GM21619 (cell line): Measurements from ENCODE around the gene GSG1L.

Experiments
- ATAC-seq: cut with Tn5 transposase; IDR thresholded peaks from one replicate; pipeline ENCODE4 v1.9.1; 2021; ENCODE audit not compliant: unreplicated experiment

The GSG1L gene

DNA sequence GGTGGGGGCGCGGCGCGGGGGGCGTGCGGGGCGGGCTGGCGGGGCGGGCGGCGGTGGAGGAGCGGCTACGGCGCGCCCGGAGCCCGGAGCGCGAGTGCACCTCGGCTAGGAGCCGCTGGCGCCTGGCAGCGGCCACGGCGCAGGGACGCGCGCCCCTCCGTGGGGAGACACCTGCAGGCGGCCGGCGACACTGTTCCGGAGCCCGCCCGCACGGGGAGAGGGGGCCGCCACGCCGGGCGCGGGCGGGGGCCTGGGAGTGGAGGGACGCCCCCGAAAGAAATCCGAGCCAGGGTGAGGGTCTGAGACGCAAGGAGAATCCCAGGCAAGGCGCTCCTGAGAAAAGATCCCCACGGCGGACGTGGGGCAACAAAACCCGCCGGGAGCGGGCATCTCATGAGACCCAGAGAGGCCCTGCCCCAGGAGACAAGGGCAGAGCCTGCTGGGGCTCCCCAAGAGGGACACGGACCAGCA lies at the start of gene GSG1L:
Gene GSG1L (minus strand): TSS at position 124 of the 471 bp plus-strand sequence. CDS start 290 bp downstream, outside the sequence.
- no peak for ATAC-seq

DNA sequence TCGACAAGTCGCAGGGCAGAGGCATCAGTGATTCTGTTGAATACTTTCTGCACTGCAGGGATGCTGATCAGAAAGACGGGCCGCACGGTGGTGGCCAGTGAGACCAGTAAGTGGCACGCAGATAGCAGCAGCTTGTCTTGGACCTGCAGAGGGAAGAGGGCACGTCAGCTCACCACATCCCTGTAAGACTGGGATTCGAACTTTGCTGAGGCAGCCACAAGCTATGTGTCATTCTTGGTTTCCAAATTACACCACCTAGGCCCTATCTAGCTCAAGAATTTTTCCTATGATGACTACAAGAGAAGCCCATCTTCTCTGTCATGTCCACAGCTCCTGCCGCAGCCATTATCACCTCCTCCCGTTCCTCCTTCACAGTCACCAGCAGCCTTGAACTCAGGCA lies 49.4 kb upstream of the GSG1L start:
- no peak for ATAC-seq

GRCh38 chr16:28110977-28111376 lies 47.5 kb upstream of the GSG1L start:
- no peak for ATAC-seq

DNA sequence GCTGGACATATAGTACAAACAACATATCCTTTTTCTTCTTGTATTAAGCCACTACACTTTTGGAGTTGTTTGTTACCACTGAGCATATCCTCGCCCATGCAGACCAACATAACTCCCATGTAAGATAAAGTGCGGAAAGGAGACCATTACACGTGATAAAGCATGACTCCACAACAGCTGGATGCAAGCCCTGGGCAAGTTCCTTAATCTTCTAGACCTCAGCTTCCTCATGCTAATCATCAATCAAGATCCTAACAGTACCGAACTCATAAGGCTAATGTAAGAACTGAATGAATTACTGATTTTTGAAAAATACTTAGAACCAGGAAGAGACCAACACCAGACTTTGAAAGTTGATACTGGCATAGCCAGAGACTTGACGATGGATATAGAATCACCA lies 47.0 kb upstream of the GSG1L start:
- ATAC-seq: no peak

GRCh38 chr16:28110074-28110473 lies 46.6 kb upstream of the GSG1L start:
- no peak for ATAC-seq

- ATAC-seq: no peak
Measured at GRCh38 chr16:28108590-28109247, 45.2 kb upstream of the GSG1L start.

- ATAC-seq: no peak
Measured at GRCh38 chr16:28107232-28107631, 43.7 kb upstream of the GSG1L start.

GRCh38 chr16:28106467-28107215 lies 43.1 kb upstream of the GSG1L start:
- no peak for ATAC-seq

GRCh38 chr16:28105954-28106353 lies 42.4 kb upstream of the GSG1L start:
- ATAC-seq: no peak

GRCh38 chr16:28105297-28105696 lies 41.8 kb upstream of the GSG1L start:
- ATAC-seq: no peak

DNA sequence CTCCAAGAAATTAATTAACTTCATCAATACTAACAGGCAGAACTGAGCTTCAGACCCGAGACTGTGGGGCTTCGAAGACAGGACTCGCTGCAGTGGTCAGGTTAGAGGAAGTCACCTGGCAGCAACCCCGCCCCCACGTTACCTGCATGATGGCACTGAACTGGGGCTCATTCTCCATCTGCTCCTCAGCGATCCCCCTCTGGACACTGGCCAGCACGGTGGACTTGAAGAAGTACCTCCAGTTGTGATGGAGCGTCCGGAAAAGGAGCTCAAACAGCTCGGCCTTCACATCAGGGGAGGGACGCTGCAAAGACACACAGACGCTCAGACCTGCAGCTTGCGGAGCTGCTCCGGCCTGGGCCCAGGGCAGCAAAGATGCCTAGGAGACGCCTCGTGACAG lies 40.9 kb upstream of the GSG1L start:
- ATAC-seq: no peak

DNA sequence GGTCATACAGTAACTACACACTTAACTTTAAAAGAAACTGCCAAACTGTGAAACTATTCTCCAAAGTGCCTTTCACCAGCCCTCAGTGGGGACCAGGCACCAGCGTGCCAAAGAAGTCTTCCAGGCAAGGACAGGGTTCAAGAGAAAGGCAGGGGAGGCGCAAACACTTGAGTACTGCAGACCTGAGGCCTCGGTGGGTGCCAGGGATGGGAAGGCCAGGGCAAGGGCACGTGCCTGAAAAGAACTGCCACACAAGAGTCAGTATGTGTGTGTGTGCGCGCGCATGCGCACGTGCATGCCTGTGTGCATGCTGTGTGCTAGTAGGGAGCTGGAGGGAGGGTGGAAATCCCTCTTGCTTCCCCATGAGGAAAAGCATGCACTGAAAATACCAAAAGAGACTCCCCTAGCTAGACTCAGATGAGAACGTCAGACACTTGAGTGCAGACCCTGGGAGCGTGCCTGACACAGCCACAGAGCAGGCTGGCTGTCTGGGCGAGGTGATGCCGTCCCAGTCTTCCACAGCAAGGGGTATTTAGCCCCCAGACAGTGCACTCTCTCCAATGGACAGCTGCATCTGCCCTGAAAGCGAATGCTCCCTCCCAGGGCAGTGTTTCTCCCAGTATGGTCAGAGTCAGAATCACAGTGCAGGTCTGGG lies 40.1 kb upstream of the GSG1L start:
- ATAC-seq: no peak

DNA sequence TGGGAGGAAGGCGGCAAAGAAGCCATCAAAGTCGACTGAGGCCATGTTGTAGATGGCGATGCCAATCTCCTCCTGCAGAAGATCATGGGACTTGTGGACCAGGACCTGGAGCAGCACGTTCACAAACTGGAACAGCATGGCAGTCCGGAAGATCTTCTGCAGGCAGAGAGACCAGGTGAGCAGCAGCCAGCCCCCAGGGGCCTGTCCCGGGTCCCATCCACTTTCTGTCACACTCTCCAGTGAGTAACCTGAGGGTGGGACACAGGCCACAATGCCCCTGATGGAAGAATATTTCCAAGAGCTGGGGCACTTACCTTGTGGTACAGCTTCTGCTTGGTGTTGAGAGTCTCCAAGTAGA lies 38.0 kb upstream of the GSG1L start:
- no peak for ATAC-seq

DNA sequence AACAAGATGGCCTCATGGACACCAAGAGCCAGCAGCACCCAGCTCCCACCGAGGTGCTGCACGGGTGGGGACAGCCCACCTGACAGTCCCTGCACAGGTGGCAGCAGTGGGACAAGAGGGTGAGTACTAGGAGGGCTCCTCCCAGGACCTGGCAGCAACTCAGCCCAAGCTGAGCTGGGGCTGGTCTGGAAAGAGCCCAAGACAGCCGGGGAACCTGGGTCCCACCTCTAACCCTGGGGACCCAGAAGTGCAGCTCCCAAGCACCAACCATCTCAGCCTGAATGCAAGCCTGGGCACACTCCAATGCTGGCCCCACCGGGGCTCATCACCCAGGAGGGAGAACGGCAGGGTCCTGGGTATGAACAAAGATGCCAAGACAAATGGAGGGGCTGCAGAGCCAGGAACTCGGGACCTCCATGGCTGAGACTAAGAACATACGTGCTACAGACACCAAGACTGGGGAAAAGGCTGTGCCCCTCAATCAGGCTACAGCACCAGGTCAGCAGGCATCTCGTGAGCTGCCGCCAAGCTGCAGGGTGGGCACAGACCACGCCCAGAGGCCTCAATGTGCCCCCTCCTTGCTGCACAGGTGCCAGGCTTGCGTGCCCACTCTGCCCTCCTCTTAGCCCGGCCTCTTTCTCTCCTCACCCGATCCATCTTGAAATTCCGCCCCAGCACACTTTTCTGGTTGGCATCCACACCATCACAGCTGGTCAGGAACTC lies 37.5 kb upstream of the GSG1L start:
- ATAC-seq: no peak

GRCh38 chr16:28098959-28099945 lies 35.7 kb upstream of the GSG1L start:
- ATAC-seq: no peak

DNA sequence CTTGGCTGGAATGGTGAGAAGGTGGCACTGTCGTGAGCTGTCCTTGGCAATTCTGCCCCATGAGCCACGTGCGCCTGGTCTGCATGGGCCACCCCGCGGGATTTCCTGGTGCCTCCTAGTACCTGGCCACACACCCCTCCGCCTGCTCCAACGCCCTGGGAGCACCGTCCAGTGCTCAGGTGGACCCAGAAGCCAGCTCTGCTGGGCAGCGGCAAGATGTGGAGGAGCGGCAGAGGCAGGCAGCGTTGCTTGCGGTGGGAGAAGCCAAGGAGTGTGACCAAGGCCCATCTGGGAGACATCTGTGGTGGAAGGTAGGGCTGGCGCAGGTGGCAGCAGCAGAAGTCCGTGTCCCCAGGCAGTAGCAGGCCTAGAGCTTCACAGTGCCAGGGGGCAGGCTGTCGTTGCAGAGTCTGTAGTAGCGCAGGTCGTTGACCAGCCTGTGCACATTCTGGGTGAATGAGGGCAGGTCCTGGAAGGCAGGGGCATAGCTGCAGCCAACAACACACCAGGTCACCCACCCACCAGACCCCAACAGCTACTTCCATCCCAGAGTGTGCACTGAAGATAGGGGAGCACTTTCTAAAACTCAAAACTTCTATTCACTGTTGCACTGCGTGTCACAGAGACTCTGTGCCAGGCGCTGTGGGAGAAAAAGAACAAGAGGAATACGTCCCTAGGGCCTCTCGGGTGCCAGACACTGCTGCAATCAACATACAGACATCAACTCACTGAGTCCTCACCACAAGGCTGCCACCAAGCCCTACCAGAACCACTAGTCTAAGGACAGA lies 34.9 kb upstream of the GSG1L start:
- no peak for ATAC-seq

GRCh38 chr16:28096983-28097899 lies 33.7 kb upstream of the GSG1L start:
- ATAC-seq: no peak

DNA sequence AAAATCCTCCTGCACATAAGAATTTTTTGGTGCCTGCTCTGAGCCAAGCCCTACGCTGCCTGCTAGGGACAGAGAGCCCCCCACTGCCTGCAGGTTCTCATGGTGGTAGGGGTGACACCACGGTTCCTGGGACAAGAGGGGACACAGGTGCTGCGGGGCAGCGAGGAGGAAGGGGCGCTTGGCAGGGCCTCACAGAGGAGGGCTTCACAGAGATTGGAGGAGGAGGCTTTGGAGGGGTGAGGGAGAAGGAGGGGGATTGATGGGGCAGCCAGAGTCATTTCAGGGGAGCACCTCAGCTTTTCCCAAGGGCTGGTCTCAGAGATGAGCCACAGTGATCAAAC lies 29.8 kb upstream of the GSG1L start:
- no peak for ATAC-seq
